PC-3 (cell line): Measurements from ENCODE around the gene LSP1. TPM values are rescaled to one million over a fixed set of nuclear protein-coding genes. Genes with fewer than 3 reads are reported as not detected.

Source experiments
- ATAC-seq: fragments of 200-7000 bp; cut with Tn5 transposase; 2 replicates; pipeline ENCODE4 v1.9.1; 2020; ENCODE audit warnings: mild to moderate bottlenecking, moderate library complexity
- BruUV-seq: library from RNA; stranded (reverse); fragments of 400-500 nt; replicated peaks from 2 replicates; lab custom pipeline; 2021; lab: Mats Ljungman, UMichigan
- CTCF ChIA-PET: fragments of 300-600 bp; sonication (Branson Sonifier 250); formaldehyde crosslinking; loops from one replicate; lab custom pipeline; 2022; ENCODE audit warnings: antibody characterized with exemption; lab: Charles Lee
- POLR2A ChIA-PET: fragments of 300-600 bp; sonication (Branson Sonifier 250); formaldehyde crosslinking; loops from one replicate; lab custom pipeline; 2022; ENCODE audit warnings: antibody characterized with exemption; ENCODE audit not compliant: unreplicated experiment; lab: Charles Lee
- DNase-seq: peaks from one replicate; pipeline ENCODE4 v3.0.0-alpha.2; 2015
- H2AFZ ChIP-seq: fragments of 300-600 bp; sonication (generic); 2 replicates; pipeline ENCODE4 v1.6.0; 2016; ENCODE audit warnings: antibody characterized with exemption, low read length
- H3F3A ChIP-seq: fragments of 300-600 bp; sonication (generic); one replicate; pipeline ENCODE4 v1.6.0; 2017; ENCODE audit warnings: antibody characterized with exemption, low read length, control low read depth, mild to moderate bottlenecking; ENCODE audit not compliant: unreplicated experiment
- H3K27ac ChIP-seq: fragments of 300-600 bp; sonication (generic); 2 replicates; pipeline ENCODE4 v1.5.1; 2016; ENCODE audit warnings: mild to moderate bottlenecking, low read length
- H3K27me3 ChIP-seq: fragments of 300-600 bp; sonication (generic); 2 replicates; pipeline ENCODE4 v1.6.1; 2016; ENCODE audit warnings: low read length, mixed read lengths
- H3K36me3 ChIP-seq: fragments of 300-600 bp; sonication (generic); 2 replicates; pipeline ENCODE4 v1.6.1; 2016; ENCODE audit warnings: low read depth, mixed run types, low read length, mixed read lengths
- H3K4me1 ChIP-seq: fragments of 300-600 bp; sonication (generic); 2 replicates; pipeline ENCODE4 v1.5.1; 2016; ENCODE audit warnings: low read length; ENCODE audit not compliant: insufficient read depth
- H3K4me2 ChIP-seq: fragments of 300-600 bp; sonication (generic); 2 replicates; pipeline ENCODE4 v1.6.0; 2016; ENCODE audit warnings: low read length
- H3K4me3 ChIP-seq: fragments of 300-600 bp; sonication (generic); 2 replicates; pipeline ENCODE4 v1.5.1; 2016; ENCODE audit warnings: mild to moderate bottlenecking, low read length, mixed read lengths
- H3K79me2 ChIP-seq: fragments of 300-600 bp; sonication (generic); 2 replicates; pipeline ENCODE4 v1.6.1; 2017; ENCODE audit warnings: low read length, mixed read lengths
- H3K9ac ChIP-seq: fragments of 300-600 bp; sonication (generic); 2 replicates; pipeline ENCODE4 v1.6.0; 2016; ENCODE audit warnings: mild to moderate bottlenecking, low read length
- H3K9me2 ChIP-seq: fragments of 300-600 bp; sonication (generic); replicated peaks from 2 replicates; pipeline ENCODE4 v1.6.1; 2016; ENCODE audit warnings: mixed run types, low read length, mixed read lengths
- H3K9me3 ChIP-seq: fragments of 300-600 bp; sonication (generic); 2 replicates; pipeline ENCODE4 v1.6.1; 2016; ENCODE audit warnings: low read length, mixed read lengths
- H4K20me1 ChIP-seq: fragments of 300-600 bp; sonication (generic); 2 replicates; pipeline ENCODE4 v1.6.1; 2016; ENCODE audit warnings: low read length, mixed read lengths
- EZH2 ChIP-seq: fragments of 300-600 bp; sonication (generic); IDR thresholded peaks from one replicate; pipeline ENCODE4 v1.6.1; 2017; ENCODE audit warnings: antibody characterized with exemption, mild to moderate bottlenecking, low read length; ENCODE audit not compliant: unreplicated experiment
- EZH2phosphoT487 ChIP-seq: fragments of 300-600 bp; sonication (generic); IDR thresholded peaks from 2 replicates; pipeline ENCODE4 v1.6.1; 2018; ENCODE audit warnings: mild to moderate bottlenecking, antibody characterized with exemption, low read length, borderline replicate concordance
- intact Hi-C: fragments of 100-400 bp; cut with micrococcal nuclease; formaldehyde crosslinking; loops from 2 replicates; pipeline ENCODE4 v1.9.0; 2023
- total RNA-seq: library from RNA; depleted of rRNA; stranded (reverse); fragments of >200 nt; gene quantifications from 2 replicates; pipeline ENCODE4 v1.2.3, GENCODE V29; 2014
- TF ChIP-seq, protein P1 (sequence below): fragments of 300-600 bp; sonication (generic); conservative IDR thresholded peaks from 2 replicates; pipeline ENCODE4 v1.5.1; 2017; ENCODE audit warnings: antibody characterized with exemption, low read depth, mild to moderate bottlenecking, low read length

The LSP1 gene
- total RNA-seq, 1 experiment from 2014 or later = not detected

DNA sequence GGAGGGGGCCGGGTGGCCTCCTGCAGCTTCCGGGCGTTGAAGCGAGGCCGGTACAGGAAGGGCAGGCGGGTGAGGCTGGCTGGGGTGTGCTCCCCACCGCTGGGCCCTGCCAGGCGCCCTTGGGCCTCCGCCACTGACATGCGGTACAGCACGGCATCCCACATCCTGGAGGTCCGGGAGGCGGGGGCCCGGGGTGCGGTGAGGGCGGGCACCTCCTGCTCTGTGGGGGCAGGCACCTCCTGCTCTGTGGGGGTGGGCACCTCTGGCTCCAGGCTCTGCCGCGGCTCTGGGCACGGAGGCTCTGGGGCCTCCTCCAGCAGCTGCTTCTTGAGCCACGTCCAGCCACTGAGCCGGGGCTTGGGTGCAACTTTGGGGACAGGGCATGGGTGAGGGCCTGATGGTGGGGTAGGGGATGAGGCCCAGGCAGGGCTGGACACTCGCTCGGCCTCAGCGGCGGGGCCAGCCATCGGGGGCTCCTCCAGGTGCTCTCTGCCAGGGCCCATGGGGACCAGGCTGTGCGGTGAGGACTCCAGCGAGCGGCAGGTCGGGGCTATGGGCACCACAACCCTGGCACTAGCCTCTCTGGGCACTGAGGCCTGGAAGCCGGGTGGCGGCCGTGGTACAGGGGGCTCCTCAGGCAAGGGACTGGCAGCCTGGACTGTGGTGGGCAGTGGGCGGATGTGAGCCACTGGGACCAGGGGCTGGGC, 36.5 kb downstream of the LSP1 start:
- no peak overlapping the region for H3K9ac ChIP-seq
- H3K27me3 ChIP-seq = no peaks in the 10 kb centered on the region; the same call in 1 of the 2 replicates
- no TSS peak for BruUV-seq
- CTCF ChIA-PET = no interaction called here
- intact Hi-C loops = no loop called here
- TF ChIP-seq, protein P1, sequence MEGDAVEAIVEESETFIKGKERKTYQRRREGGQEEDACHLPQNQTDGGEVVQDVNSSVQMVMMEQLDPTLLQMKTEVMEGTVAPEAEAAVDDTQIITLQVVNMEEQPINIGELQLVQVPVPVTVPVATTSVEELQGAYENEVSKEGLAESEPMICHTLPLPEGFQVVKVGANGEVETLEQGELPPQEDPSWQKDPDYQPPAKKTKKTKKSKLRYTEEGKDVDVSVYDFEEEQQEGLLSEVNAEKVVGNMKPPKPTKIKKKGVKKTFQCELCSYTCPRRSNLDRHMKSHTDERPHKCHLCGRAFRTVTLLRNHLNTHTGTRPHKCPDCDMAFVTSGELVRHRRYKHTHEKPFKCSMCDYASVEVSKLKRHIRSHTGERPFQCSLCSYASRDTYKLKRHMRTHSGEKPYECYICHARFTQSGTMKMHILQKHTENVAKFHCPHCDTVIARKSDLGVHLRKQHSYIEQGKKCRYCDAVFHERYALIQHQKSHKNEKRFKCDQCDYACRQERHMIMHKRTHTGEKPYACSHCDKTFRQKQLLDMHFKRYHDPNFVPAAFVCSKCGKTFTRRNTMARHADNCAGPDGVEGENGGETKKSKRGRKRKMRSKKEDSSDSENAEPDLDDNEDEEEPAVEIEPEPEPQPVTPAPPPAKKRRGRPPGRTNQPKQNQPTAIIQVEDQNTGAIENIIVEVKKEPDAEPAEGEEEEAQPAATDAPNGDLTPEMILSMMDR = no peak
- POLR2A ChIA-PET = no interaction called here
- DNase-seq (no peak), ATAC-seq (no peak)
- H2AFZ ChIP-seq = no peak overlapping the region
- no peaks in the 10 kb centered on the region for H3K36me3 ChIP-seq
- no peaks in the 10 kb centered on the region for H4K20me1 ChIP-seq
- no peaks in the 10 kb centered on the region for H3F3A ChIP-seq
- no peaks in the 10 kb centered on the region for H3K79me2 ChIP-seq
- H3K4me1 ChIP-seq = no peaks in the 10 kb centered on the region
- no peaks in the 10 kb centered on the region for H3K9me3 ChIP-seq
- no peak overlapping the region for H3K4me2 ChIP-seq
- no peaks in the 10 kb centered on the region for H3K9me2 ChIP-seq
- H3K4me3 ChIP-seq = no peak overlapping the region
- H3K27ac ChIP-seq = no peak overlapping the region

DNA sequence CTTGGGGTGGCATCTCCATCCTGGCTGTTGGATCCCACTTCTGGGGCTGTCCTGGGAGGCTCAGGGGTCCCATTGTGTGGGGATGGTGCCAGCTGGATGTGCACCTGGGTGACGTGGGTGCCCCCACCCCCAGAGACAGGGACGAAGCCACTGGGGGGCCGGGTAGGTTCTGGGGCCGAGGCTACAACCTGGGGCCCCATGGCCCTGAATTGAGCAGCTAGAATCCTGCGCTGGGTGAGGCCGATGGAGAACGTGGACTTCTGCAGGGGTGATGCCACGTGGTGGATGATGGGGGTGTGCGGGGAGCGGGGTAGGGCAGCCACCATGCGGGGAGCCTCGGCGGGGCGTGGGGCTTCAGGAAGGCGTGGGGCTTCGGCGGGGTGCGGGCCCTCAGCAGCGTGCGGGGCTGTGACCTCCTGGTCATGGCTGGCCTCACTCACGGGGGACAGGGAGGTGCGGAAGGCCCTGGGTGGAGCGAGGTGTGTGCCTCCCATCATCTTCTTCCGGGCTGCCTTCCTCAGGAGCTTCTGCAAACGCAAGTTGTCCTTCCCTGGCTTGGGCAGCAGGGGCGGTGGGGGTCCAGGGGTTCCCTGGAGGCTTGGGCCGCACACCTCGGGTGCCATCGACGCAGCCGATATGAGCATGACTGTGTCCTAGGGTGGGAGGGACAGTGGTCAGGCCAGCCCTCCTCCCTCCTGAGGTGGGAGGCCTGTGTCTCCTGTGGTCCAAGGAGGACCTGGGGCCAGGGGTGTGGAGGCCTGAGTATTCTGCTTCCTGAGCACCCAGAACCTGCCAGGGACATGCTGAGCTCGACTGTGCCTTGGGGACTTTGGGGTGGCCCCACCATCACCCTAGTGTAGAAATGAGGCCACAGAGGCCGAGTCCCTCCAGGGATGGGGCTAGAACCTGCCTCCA, 37.3 kb downstream of the LSP1 start:
- DNase-seq = no peak
- H3F3A ChIP-seq = no peaks in the 10 kb centered on the region
- H3K4me1 ChIP-seq = no peaks in the 10 kb centered on the region
- H3K4me3 ChIP-seq = no peak overlapping the region
- ChIA-PET POLR2A (no interaction called here), CTCF (no interaction called here)
- no peaks in the 10 kb centered on the region for H4K20me1 ChIP-seq
- no peaks in the 10 kb centered on the region for H3K9me2 ChIP-seq
- no peaks in the 10 kb centered on the region; the same call in 1 of the 2 replicates for H3K27me3 ChIP-seq
- no peak for ATAC-seq
- intact Hi-C loops = loop anchor here (10.0 kb wide), 1 partner anchor 55 kb away; the partner anchor contains the start of gene MRPL23
- H3K4me2 ChIP-seq = no peak overlapping the region
- no peaks in the 10 kb centered on the region for H3K36me3 ChIP-seq
- no peaks in the 10 kb centered on the region for H3K79me2 ChIP-seq
- TF ChIP-seq EZH2phosphoT487 = no peak
- TF ChIP-seq, protein P1 = no peak
- TF ChIP-seq EZH2 = no peak
- no peak overlapping the region for H3K9ac ChIP-seq
- no peak overlapping the region for H2AFZ ChIP-seq
- no peaks in the 10 kb centered on the region for H3K9me3 ChIP-seq
- H3K27ac ChIP-seq = no peak overlapping the region
- no TSS peak for BruUV-seq
